ENCODE data around the gene ZNF185. TPM values are rescaled to one million over a fixed set of nuclear protein-coding genes. Genes with fewer than 3 reads are reported as not detected.

ZNF185 gene
- total RNA-seq, 1 donor from 2014 or later = 62.2 TPM

DNA sequence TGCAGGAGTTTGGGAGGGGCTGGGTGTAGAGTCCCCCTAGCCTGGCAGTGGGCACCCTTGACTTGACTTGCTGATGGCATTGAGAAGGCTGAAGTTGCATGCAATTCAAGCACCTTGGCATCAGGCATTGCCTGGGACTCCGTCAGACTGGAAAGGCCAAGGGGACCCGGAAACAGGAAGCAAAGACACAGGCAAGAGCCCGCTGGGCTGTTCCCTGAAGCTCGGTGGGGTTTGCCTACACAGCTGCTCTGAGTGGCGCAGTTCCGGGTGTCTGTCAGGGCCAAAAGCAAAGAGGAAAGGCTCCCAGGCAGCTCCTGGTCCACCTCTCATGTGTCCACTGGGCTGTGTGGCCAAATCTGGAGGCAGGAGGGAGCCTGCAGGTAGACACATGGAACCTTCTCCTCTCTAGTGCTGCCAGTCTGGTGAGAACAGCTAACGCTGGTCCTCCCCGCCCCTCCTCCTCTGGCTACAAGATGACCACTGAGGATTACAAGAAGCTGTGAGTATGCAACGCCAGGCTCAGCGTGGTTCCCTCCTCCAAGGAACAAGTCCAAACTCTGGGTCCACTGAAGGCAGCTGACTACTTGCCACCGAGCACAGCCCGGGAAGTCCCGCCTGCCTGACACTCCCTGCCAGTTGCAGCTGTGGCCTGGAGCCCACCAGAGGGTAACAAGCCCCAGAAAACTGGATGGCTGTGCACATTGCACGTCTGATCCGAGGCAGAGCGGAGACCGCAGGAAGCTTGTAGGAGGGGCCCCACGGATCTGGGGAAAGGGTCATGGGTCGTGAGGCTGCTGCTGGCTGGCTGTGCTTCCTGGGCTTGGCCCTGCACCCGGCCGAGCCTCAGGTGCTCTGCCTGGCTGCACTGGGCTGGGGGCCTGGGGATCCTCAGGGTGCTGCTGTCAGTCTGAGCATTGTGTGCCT, 20.1 kb downstream of the ZNF185 start:
- DNase-seq (ENCODE audit: low spot score) = no peak

DNA sequence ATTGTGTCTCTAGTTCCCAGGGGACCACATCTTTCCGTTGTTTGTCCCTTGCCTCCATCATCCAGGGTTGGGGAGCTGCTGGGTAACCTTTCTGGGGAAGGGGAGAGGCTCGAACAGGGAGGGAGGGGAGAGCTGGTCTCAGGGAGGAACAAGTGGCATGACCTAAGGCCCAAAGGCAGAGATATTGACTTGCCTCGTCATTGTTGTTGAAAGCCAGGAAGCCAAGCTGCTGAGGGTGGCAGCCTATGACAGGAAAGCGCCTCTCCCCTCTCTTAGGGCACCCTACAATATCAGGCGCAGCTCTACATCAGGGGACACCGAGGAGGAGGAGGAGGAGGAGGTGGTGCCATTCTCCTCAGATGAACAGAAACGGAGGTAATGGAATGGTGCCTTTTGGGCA, 20.8 kb downstream of the ZNF185 start:
- no peak for DNase-seq (ENCODE audit: low spot score)

DNA sequence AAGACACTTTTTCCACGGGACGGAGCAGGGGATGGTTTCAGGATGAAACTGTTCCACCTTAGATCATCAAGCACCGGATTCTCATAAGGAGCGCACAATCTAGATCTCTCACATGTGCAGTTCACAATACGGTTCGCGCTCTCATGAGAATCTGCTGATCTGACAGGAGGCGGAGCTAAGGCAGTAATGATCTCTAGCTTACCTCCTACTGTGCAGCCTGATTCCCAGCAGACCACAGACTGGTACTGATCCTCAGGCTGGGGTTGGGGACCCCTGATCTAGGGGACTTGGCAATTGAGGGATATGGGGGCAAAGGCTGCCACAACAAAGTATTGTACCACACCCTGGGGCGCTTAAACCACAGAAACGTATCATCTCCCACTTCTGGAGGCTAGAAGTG, 25.7 kb downstream of the ZNF185 start:
- DNase-seq (ENCODE audit: low spot score) = no peak

DNA sequence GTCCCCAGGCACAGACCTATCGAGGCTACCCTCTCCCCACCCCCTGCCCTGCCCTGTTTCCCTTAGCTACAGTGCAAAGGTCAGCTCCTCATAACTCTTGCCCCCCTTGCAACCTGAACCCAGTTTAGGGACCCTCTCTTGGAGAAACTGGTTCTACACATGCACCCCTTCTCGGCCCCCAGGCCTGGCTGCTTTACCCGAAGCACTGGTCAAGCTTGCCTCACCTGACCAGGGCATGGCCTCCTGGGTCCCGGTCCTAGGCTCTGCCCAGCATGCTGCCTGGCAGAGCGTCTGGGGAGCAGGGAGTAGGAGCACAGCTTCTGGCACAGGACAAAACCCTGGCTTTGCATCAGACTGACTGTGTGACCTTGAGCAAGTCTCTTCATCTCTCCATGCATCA, 28.0 kb downstream of the ZNF185 start:
- no peak for DNase-seq (ENCODE audit: low spot score)

DNA sequence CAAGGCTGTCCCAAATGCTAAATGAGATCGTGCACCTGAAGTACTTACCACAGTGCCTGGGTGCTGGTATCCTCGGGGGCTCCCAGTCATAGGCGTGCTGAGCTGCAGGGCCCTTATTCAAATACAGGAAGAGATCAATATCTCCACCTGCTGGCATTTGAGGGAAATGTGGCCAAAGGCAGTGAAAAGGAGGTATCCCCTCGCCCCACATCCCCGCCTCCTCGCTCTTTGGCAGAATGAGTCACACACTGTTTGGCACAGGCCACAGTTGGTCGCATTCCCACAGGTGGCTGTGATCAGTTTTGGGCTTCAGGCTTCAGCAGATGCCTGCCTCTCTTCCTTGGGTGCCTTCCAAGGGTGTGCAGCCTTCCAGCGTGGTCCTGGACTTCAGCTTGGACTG, 28.4 kb downstream of the ZNF185 start:
- peak; percentile 69 for DNase-seq (ENCODE audit: low spot score)

DNA sequence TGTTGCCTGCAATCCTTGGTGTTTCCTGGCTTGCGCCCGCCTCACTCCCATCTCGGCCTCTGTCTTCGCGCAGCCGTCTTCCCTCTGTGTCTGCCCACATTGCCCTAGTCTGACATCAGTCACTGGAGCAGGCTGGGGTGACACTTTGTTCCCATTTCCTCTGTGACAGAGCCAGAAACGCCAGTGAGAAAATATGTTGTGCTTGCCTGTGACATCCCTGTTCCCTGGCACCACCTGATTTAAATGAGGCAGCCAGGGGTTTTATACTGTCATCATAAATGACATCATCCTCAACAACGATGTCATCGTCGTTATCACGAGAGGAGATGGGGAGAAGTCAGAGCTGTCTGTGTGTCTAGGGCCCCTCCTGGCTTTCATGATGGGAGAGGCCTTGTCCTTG, 29.1 kb downstream of the ZNF185 start:
- DNase-seq (ENCODE audit: low spot score) = no peak

DNA sequence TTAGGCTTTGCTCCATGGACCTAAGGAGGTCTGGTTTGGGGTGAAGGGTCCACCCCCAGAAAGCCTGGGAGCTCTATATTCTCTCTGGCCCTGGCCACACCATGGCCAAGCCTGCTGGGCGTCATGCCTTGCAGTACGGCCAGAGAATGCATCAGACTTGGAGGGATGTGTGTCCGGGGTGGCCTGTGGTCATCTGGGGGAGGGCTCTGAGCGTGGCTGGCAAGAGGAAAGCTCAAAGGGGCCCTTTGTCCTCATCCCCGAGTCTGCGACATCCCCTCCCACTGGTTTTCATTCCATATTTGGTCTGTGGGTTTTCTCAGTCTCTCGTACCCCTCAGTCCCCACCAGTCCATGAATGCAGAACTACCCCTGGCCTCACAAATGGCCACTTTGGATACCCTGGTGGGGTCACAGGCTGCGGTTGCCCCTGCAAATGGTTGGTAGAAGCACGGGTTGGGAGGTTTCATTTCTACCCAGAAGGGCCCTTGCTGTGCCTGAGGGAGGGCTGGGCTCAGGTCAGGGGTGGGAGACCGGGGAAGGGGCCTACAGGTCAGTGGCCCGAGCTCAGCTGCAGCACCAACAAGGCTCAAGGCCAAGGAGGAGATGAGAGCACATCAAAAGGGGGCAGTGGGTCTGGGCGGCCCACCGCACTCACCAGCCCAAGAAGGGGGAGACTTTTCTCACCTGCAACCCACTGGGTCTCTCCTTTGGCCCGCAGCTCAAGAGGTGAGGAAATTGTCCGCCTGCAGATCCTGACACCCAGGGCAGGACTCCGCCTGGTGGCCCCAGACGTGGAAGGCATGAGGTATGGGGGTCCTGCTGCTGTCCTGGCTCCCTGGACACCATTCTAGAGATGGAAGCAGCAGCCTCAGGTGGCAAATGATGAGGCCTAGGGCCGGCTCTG, 30.2 kb downstream of the ZNF185 start:
- no peak for DNase-seq (ENCODE audit: low spot score)

DNA sequence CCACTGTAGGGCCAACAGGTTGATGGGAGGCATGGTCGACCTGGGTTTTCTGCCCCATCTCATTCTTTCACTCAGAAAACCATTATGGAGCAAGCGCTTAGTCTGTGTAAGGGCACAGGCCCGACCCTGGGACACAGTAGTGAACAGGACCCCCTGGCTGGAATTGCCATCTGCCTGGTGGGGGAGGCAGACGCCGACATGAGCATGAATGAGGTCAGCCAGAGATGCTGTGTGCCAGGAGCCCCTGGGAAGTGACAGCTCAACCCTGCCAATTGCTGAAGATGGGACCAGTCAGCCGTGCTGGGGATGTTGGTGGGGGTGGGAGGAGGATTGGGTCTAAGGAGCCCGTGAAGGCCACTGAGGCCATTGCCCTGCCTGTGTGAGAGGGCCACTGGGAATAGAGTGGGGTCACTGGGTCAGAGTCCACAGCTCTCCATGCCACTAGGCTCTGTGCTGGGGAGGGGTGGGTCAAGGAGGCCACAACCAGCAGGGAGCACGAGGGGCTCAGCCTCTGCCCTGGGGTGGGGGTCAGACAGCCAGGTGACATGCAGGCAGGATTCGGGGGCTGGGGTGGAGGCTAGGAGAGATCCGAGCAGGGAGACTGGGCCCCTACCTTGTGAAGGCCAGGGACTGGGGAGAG, 31.0 kb downstream of the ZNF185 start:
- no peak for DNase-seq (ENCODE audit: low spot score)

DNA sequence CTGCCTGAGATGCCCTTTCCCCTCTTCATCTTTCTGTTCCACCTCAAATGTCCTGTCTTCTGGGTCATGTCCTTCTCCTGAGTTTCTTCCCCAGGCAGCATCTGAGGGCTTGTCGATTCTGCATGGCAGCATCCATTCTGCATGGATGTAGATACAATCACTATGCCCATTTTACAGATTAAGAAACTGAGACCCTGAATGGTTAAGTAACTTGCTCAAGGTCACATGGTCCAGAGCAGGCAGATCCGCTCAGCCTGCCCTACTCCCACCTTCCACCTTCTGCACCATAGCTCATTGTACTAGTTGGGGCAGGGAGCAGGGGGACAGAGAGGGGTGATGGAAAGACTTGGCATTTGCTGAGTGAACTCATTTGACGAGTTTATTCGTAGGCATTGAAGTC, 32.0 kb downstream of the ZNF185 start:
- DNase-seq (ENCODE audit: low spot score) = no peak

DNA sequence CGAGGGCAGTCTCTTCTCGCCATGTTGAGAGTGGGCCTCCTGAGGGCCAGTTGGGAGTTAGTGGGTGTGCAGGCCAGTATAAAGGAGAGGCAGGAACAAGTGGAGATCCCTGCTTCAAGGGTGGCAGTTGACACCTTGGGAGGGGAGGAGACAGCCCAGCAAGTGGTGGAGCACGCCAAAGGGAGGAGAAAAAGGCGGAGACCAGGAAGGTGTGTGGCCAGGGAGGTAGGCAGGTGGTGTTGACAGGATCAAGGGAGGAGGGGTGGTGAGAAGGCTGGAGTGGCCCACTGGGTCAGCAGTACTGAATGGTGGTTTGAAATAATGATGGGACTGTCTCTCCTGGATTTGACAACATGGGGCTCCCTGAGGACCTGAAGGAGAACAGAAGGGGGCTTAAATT, 32.6 kb downstream of the ZNF185 start:
- no peak for DNase-seq (ENCODE audit: low spot score)

DNA sequence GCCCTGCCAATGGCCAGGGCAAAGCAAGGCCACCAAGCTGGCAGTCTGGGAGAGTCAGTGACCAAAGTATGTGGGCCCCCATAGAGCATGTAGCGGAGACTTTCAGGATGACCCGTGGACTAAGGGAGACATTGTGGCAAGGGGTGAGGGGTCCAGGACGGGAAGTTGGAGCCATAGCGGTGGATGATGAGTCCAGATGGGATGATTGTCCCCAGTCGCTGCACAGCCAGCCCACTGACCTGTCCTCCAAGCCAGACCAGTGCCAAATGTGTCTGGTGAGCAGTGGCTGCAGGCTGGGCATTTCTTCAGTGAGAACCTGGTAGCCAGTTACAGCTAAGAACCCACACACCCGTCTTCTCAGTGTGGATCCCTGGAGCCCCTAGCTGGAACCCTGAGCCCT, 34.3 kb downstream of the ZNF185 start:
- DNase-seq (ENCODE audit: low spot score) = no peak

DNA sequence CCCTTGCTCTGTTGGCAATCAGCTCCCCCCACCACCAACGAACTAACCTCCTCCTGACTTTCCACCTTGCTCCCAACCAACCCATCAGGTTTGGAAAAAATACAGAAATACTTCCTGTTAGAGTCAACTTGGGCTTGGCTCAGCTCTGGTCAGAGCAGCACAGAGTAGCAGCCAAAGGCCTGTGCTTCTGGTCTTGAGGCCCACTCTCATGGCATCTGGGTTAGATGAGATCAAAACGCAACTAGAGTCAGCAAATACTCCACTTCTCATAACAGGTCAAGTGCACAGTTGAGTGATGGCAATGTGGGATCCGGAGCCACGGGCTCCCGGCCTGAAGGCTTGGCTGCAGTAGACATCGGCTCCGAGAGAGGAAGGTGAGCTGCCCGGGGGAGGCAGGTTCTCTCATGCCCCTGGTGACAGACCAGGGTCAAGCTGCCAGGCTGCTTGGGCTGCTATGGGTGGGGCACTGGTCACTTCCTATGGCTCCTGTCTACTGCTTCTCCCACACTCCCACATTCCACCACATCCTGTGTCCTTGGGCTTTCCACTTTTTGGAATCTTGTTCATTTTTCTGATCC, 34.8 kb downstream of the ZNF185 start:
- no peak for DNase-seq (ENCODE audit: low spot score)

DNA sequence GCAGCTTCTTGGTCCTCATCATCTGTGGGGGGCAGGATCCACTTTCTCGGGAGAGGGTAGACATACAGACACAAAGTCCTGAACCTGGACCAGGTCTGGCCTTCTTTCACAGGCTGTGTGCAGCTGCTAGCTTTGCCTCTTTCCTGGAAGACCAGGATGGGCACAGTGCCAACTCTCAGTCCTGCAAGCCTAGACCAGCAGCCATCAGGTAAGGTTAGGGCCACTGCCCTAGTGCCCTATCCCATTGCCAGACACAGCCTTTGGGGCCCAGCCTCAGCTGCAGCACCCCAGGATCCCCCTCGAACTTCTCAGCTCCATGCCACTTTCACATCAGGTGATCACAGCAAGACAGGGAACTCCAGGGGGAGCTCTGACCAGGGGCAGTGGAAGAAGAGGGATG, 38.4 kb downstream of the ZNF185 start:
- no peak for DNase-seq (ENCODE audit: low spot score)

DNA sequence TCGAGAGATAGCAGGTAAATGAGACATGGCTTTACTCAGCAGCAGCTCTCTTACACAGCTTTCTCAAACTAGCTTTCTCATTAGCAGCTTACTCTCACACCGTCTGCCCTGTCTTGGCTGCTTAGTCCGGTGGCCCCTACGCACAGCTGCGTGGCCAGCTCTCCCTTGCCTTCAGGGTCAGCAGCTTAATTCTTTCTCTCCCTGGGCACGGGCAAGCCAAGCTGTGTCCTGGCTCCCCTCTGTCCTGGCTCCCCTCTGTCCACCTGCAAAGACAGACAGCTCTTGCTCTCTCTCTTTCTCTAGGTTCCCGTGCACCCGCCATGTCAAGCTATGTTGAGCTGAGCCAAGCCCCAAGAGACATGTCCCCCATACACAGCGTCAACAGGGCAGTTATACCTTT, 39.4 kb downstream of the ZNF185 start:
- DNase-seq (ENCODE audit: low spot score) = no peak

DNA sequence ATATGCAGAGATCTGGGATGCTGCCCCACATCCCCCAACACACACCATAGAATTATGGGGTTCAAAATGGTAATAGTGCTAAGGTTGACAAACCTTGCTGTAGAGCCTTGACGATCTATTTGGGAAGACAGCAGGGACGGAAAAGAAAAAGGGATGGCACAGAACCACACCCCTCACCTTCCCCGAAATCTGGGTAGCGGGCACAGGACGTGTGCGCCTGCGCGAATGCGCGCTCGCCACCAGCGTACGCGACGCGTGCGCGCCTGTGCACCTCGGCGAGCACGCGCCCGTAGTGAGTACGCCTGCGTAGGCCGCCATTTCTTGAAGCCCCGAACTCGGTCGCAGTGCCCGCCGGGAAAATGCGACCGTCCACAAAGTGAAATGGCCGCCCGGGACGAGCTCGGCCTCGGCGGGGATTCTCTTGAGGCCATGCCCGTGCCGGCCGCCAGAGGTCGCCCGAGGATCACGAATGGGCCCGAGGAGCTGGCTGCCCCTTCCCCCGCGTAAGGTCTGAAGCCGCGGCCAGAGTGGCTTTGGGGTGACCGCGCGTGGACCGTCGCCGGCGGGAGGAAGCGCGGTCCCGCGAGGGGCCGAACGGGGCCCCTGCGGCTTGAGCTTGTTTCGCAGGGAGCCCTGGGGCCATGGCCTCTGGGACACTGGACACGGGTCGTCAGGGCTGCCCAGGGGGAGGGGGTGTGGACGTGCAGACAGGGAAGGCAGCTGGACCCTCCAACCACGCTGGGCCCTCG, 43.6 kb downstream of the ZNF185 start:
- DNase-seq (ENCODE audit: low spot score) = peak; percentile 92

DNA sequence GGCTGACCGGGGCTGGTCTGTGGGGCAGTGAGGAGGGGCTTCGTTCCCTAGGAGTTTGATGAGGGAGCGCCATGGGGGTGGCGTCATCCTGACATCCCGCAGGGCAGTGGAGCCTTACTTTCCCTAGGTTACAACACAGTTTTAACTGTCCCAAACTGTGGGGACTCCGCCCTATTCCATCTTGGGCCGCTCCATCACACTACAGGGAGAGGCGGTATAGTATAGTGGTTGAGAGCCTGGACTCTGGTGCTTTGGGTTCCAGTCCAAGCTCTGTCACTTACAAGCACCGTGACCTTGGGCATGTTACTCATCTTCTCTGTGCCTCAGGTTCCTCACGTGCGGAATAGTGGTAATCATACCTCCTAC, 44.2 kb downstream of the ZNF185 start:
- no peak for DNase-seq (ENCODE audit: low spot score)

DNA sequence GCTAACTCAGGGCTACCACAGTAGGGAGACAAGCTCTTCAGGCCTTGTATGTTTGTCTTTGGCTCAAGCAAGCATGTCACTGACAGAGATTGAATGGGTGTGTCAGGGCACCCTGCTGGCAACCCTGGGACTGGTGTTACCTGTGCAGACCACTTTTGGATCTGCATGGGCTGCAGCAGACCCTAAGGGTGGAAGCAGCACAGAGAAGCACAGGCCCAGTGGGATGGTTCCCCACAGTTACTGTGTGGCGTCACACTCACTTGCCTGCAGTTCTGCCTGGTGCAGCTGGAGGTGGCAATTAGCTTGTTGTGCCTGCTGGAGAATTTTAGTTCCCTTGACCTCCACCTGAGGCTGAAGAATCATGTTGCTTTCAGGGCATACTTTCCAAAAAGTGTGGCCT, 46.0 kb downstream of the ZNF185 start:
- DNase-seq (ENCODE audit: low spot score) = no peak

DNA sequence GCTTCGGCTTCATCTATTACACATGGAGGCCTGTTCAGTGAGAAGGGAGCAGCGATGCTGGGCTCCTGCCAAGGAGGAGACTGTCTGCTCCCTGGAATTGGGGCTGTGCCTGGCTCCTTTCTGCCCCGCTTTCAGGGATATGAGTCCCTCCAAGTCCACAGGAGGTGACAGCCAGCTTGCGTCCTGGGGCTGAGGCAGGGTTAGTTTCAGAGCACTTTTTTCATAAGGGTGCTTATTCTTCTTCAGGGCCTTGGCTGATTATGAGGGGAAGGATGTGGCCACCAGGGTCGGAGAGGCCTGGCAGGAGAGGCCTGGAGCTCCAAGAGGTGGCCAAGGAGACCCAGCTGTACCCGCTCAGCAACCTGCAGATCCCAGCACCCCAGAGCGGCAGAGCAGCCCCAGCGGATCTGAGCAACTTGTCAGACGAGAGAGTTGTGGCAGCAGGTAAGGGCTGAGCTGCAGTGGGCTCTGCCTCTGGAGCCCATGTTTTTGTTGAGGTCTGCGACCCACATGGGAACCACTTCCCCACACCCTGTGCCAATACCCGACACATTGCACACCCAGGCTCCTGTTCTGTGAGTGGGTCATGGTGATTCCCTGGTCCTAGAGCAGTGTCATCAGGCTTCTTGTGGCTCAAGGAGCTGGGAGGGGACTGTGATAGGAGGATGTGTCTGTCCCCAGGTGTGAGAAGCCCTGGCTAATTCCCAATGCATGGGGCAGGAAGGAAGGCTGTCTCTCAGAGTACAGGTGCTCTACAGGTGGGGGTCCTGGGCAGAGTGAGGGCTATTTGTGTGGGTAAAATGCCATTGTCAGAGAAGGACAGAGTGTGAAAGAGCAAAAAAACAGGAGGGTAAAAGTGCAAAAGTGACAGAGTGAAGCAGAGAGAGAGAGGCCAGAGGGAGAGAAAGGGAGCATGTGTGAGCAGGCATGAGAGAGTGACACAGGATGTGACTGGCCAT, 47.4 kb downstream of the ZNF185 start:
- no peak for DNase-seq (ENCODE audit: low spot score)

DNA sequence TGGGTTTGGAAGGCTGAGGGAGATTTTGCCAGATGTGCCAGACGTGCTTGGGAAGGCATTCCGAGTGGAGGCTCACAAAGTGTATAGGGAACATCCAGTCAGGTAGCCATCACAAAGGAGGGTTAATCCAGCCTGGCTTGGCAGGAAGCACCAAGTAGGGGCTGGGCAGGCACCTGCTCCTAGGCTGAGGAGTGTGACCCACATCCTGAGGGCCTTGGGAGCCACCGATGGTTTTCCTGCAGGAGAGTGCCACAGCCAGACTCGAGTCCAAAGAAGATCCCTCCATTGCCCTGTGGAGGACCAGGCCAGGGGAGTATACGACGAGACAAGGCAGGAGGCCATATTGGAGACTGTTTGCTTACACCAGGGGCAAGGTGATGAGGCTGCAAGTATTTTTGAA, 48.8 kb downstream of the ZNF185 start:
- DNase-seq (ENCODE audit: low spot score) = no peak
